K562 (cell line): Measurements from ENCODE around the gene PRRC2A. TPM values are rescaled to one million over a fixed set of nuclear protein-coding genes. Genes with fewer than 3 reads are reported as not detected.
A peak's percentile ranks its signal among the peaks of the same experiment; 100 is the strongest.

Experiments
- ATF1 ChIP-seq, 2 experiments: fragments of 450-650 bp in 1 of 2; IDR thresholded peaks; 2 replicates each; pipeline ENCODE4 v1.6.1; 2016; ENCODE audit warnings: missing compliant biosample characterization in 1 of 2, missing genetic modification characterization in 1 of 2
- BCOR ChIP-seq: fragments of 450-650 bp; IDR thresholded peaks from 2 replicates; pipeline ENCODE4 v1.6.1; 2016
- PRPF4 ChIP-seq: fragments of 200-400 bp; formaldehyde crosslinking; IDR thresholded peaks from one replicate; pipeline ENCODE4 v1.6.1; 2017; ENCODE audit warnings: low read length, low read depth, mild to moderate bottlenecking; ENCODE audit not compliant: insufficient read depth, poor library complexity, severe bottlenecking
- SMARCA5 ChIP-seq: fragments of 450-650 bp; IDR thresholded peaks from 2 replicates; pipeline ENCODE4 v1.6.1; 2016
- TFAM ChIP-seq: fragments of 250-450 bp; sonication (Bioruptor Pico); conservative IDR thresholded peaks from 2 replicates; pipeline ENCODE4 v1.5.0; 2021; ENCODE audit warnings: mild to moderate bottlenecking, moderate library complexity
- UBTF ChIP-seq, 2 experiments: IDR thresholded peaks; 2 replicates each; pipeline ENCODE4 v1.6.1; 2012; ENCODE audit warnings: improper control_type of control experiment in 2 of 2, low read depth in 2 of 2, low read length in 2 of 2, borderline replicate concordance in 1 of 2
- ZBTB12 ChIP-seq: fragments of 250-450 bp; sonication (Bioruptor Pico); IDR thresholded peaks from 2 replicates; pipeline ENCODE4 v1.4.0; 2020
- ZC3H11A ChIP-seq: IDR thresholded peaks from 2 replicates; pipeline ENCODE4 v1.6.1; 2012; ENCODE audit warnings: low read depth, low read length, improper control_type of control experiment
- ZNF197 ChIP-seq: fragments of 200-800 bp; sonication (Bioruptor generic); IDR thresholded peaks from 2 replicates; pipeline ENCODE4 v1.6.1; 2016; ENCODE audit warnings: low read depth, missing genetic modification characterization, missing compliant biosample characterization
- ZNF318 ChIP-seq, 2 experiments: fragments of 450-650 bp; IDR thresholded peaks; 2 replicates each; pipeline ENCODE4 v1.6.1; 2016; ENCODE audit warnings: mild to moderate bottlenecking in 2 of 2, borderline replicate concordance in 1 of 2, low read depth in 1 of 2, moderate library complexity in 1 of 2
- polyA plus RNA-seq, 8 experiments: library from polyadenylated mRNA; depleted of rRNA in 4 of 8; stranded (reverse) in 5 of 8; unstranded in 3 of 8; fragments of >200 nt; fragmentation: Nextera tagmentation in 2 of 8; fragmentation: Illumina TruSeq in 1 of 8; extraction: Ambion mirVana in 2 of 8; extraction: Trizol in 1 of 8; gene quantifications; 2 replicates each; pipeline versions ENCODE4 v1.2.1 to v1.2.3, GENCODE V29; 2011 to 2014; ENCODE audit warnings: inconsistent platforms in 1 of 8, missing spikeins in 1 of 8
- total RNA-seq, 7 experiments: library from RNA; depleted of rRNA in 6 of 7; stranded (reverse); fragments of >200 nt in 6 of 7; fragmentation: Illumina TruSeq in 2 of 7; extraction: Trizol in 2 of 7; gene quantifications; 2 replicates each; pipeline versions ENCODE4 v1.2.1 to v1.2.3, GENCODE V29; 2011 to 2021; ENCODE audit warnings: low replicate concordance in 1 of 7
- TF ChIP-seq, protein P1 (sequence below): fragments of 200-800 bp; sonication (Bioruptor generic); IDR thresholded peaks from 2 replicates; pipeline ENCODE4 v1.6.1; 2017; ENCODE audit warnings: missing genetic modification characterization, missing compliant biosample characterization
- TF ChIP-seq, protein P2 (sequence below): fragments of 450-650 bp; formaldehyde crosslinking; IDR thresholded peaks from 2 replicates; pipeline ENCODE4 v1.4.0; 2020; ENCODE audit warnings: mild to moderate bottlenecking, moderate library complexity

Gene PRRC2A
- total and polyA plus RNA-seq, 9 of the 15 experiments (the other 6 are each of a cell fraction or from before 2014, with no cell fraction given), result 1.0 to 332 (median 63.0) TPM

DNA sequence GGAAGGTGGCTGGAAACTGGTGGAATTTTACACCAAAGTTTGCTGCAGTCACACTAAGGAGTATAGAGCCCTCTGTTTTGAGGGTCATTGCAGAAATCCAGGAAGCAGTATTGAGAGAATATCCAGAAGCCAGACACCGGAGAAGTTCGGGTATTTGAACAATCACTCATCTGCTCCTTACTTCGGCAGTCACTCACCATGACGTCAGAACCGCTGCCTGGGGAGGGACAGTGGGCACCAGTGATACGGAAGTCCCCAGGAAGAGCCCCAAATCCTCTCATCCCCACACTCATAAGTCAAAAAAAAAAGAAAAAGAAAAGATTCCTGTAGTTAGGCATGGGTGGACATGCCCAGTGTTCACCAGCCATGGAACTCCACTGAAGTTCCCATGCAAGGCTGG is 56.4 kb downstream of the PRRC2A start (continued):
- no peak for TF ChIP-seq UBTF (IDR thresholded peaks at IDR 0.05; ENCODE audit: borderline replicate concordance in 1 of 2, low read depth in 2 of 2, low read length in 2 of 2)
- TF ChIP-seq, protein P1, sequence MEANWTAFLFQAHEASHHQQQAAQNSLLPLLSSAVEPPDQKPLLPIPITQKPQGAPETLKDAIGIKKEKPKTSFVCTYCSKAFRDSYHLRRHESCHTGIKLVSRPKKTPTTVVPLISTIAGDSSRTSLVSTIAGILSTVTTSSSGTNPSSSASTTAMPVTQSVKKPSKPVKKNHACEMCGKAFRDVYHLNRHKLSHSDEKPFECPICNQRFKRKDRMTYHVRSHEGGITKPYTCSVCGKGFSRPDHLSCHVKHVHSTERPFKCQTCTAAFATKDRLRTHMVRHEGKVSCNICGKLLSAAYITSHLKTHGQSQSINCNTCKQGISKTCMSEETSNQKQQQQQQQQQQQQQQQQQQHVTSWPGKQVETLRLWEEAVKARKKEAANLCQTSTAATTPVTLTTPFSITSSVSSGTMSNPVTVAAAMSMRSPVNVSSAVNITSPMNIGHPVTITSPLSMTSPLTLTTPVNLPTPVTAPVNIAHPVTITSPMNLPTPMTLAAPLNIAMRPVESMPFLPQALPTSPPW (CRISPR knock-in tag), result peak; percentile 68
- TF ChIP-seq, protein P2, sequence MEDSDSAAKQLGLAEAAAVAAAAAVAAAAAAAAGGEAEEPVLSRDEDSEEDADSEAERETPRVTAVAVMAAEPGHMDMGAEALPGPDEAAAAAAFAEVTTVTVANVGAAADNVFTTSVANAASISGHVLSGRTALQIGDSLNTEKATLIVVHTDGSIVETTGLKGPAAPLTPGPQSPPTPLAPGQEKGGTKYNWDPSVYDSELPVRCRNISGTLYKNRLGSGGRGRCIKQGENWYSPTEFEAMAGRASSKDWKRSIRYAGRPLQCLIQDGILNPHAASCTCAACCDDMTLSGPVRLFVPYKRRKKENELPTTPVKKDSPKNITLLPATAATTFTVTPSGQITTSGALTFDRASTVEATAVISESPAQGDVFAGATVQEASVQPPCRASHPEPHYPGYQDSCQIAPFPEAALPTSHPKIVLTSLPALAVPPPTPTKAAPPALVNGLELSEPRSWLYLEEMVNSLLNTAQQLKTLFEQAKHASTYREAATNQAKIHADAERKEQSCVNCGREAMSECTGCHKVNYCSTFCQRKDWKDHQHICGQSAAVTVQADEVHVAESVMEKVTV (CRISPR knock-in tag), result 0 out of 2 replicates have a peak, but pooled peaks have one; percentile 16
- no peak for TF ChIP-seq ZNF197 (CRISPR knock-in tag)
- no peak for TF ChIP-seq ZNF318 (IDR thresholded peaks at IDR 0.05; ENCODE audit: borderline replicate concordance in 1 of 2, low read depth in 1 of 2)
- TF ChIP-seq ZC3H11A, result no peak
- no peak for TF ChIP-seq TFAM (CRISPR knock-in tag)
- TF ChIP-seq ATF1 (CRISPR knock-in tag; IDR thresholded peaks at IDR 0.05), result no peak
- TF ChIP-seq ATF1 (tag; IDR thresholded peaks at IDR 0.05), result peak; percentile 93
- TF ChIP-seq BCOR, result no peak
- TF ChIP-seq ZBTB12, result peak; percentile 63; the same call in 1 of the 2 replicates
- TF ChIP-seq PRPF4, result no peak
- no peak for TF ChIP-seq SMARCA5
